Activated CD4-positive, alpha-beta T cell treated with anti-CD3 and anti-CD28 coated beads, Interleukin-2, amount 50 U/mL, for 1 hour (primary cell): ENCODE results near the gene CAMTA1.

Experiments used
- DNase-seq: peaks from one replicate; pipeline ENCODE4 v3.0.0-alpha.2; 2020

The CAMTA1 gene

GRCh38 chr1:6777813-6778212 is 7.4 kb upstream of the CAMTA1 start:
- no peak for DNase-seq

GRCh38 chr1:6779089-6779805 is 6.0 kb upstream of the CAMTA1 start:
- no peak for DNase-seq

GRCh38 chr1:6782151-6782550 is 3.1 kb upstream of the CAMTA1 start:
- no peak for DNase-seq

GRCh38 chr1:6783221-6783620 is 2.0 kb upstream of the CAMTA1 start:
- DNase-seq, result no peak

GRCh38 chr1:6783936-6784559 is 1.2 kb upstream of the CAMTA1 start:
- DNase-seq, result no peak

- DNase-seq, result peak; percentile 98
Observed at GRCh38 chr1:6784560-6785317, 515 bp upstream of the CAMTA1 start.

GRCh38 chr1:6785728-6786505 is 663 bp downstream of the CAMTA1 start:
- peak; percentile 17 for DNase-seq

GRCh38 chr1:6788946-6789345 is 3.7 kb downstream of the CAMTA1 start:
- DNase-seq, result no peak

- no peak for DNase-seq
Observed at GRCh38 chr1:6790146-6790545, 4.9 kb downstream of the CAMTA1 start.

GRCh38 chr1:6794164-6794563 is 8.9 kb downstream of the CAMTA1 start:
- DNase-seq, result no peak

GRCh38 chr1:6795203-6795602 is 9.9 kb downstream of the CAMTA1 start:
- no peak for DNase-seq

GRCh38 chr1:6795661-6796060 is 10.4 kb downstream of the CAMTA1 start:
- no peak for DNase-seq

GRCh38 chr1:6796095-6796494 is 10.8 kb downstream of the CAMTA1 start:
- no peak for DNase-seq

GRCh38 chr1:6799499-6799898 is 14.2 kb downstream of the CAMTA1 start:
- no peak for DNase-seq

GRCh38 chr1:6800745-6801144 is 15.5 kb downstream of the CAMTA1 start:
- DNase-seq, result no peak

GRCh38 chr1:6801199-6801598 is 15.9 kb downstream of the CAMTA1 start:
- DNase-seq, result no peak

- no peak for DNase-seq
Observed at GRCh38 chr1:6801966-6802365, 16.7 kb downstream of the CAMTA1 start.

GRCh38 chr1:6802454-6802853 is 17.2 kb downstream of the CAMTA1 start:
- no peak for DNase-seq

- DNase-seq, result no peak
Observed at GRCh38 chr1:6802893-6803292, 17.6 kb downstream of the CAMTA1 start.

- DNase-seq, result no peak
Observed at GRCh38 chr1:6803357-6803756, 18.1 kb downstream of the CAMTA1 start.

- no peak for DNase-seq
Observed at GRCh38 chr1:6805004-6805416, 19.8 kb downstream of the CAMTA1 start.

GRCh38 chr1:6807782-6808181 is 22.5 kb downstream of the CAMTA1 start:
- no peak for DNase-seq

- DNase-seq, result no peak
Observed at GRCh38 chr1:6809461-6809860, 24.2 kb downstream of the CAMTA1 start.
